ENCODE measurements around the gene DNM3. TPM values are rescaled to one million over a fixed set of nuclear protein-coding genes. Genes with fewer than 3 reads are reported as not detected.
"Not testable (repeated sequence)": the region's sequence is repeated elsewhere in the genome, so short reads cannot be mapped to it uniquely, and the experiment has no call there.

The DNM3 gene
- total and polyA plus RNA-seq, 7 donors: 0.60 to 13.3 (median 3.9) TPM

GRCh38 chr1:171798311-171798710, 43.0 kb upstream of the DNM3 start:
- H3K4me3 ChIP-seq: no peak overlapping the region
- no peaks in the 10 kb centered on the region for H3K27me3 ChIP-seq
- intact Hi-C loops (cut with DNase I): no loop called here
- H3K36me3 ChIP-seq: peaks cover 0 to 49% (median 19%) of the 10 kb centered on the region in 4 donors
- no peaks in the 10 kb centered on the region for H3K9me3 ChIP-seq
- H3K4me1 ChIP-seq: no peaks in the 10 kb centered on the region
- no peak overlapping the region for H3K27ac ChIP-seq
- DNase-seq: no peak
- WGBS, 2 donors: 93 to 95% methylated on average over 3 of the region's 3 CpGs
- TF ChIP-seq POLR2A (IDR thresholded peaks at IDR 0.05): no peak
- no peak for TF ChIP-seq EP300 (IDR thresholded peaks at IDR 0.05)
- no peak for TF ChIP-seq POLR2AphosphoS5 (IDR thresholded peaks at IDR 0.05)
- no peak for TF ChIP-seq CTCF (IDR thresholded peaks at IDR 0.05)

DNA sequence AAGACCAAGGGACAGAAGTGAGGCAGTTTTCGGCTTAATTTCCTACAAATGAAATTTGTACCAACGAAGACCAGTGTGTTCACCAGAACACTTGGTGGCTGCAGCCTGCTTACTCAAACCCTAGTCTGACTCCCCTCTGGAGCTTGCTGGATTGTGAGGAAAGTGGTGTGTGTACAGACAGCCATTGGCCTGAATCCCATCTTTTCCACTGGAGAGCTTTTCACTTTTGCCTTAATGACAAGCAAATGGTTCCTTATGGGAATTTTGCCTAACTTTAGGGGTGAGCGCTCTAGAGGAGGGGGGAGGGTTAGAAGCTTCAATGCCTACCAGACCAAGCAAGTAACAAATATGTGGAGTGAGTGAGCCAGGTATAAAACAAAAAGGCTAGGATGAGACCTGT, 42.5 kb upstream of the DNM3 start:
- DNase-seq: no peak
- peaks cover 0 to 45% (median 18%) of the 10 kb centered on the region in 4 donors for H3K36me3 ChIP-seq
- no peak for TF ChIP-seq POLR2A (IDR thresholded peaks at IDR 0.05)
- TF ChIP-seq CTCF (IDR thresholded peaks at IDR 0.05): no peak
- TF ChIP-seq EP300 (IDR thresholded peaks at IDR 0.05): no peak
- no peaks in the 10 kb centered on the region for H3K4me1 ChIP-seq
- 95 to 96% methylated on average over 3 of the region's 3 CpGs for WGBS, 2 donors
- no peaks in the 10 kb centered on the region for H3K9me3 ChIP-seq
- intact Hi-C loops (cut with DNase I): no loop called here
- H3K27ac ChIP-seq: no peak overlapping the region
- H3K27me3 ChIP-seq: no peaks in the 10 kb centered on the region
- no peak overlapping the region for H3K4me3 ChIP-seq

GRCh38 chr1:171799166-171799565, 42.1 kb upstream of the DNM3 start:
- TF ChIP-seq POLR2AphosphoS5 (IDR thresholded peaks at IDR 0.05): no peak
- no peak for TF ChIP-seq EP300 (IDR thresholded peaks at IDR 0.05)
- TF ChIP-seq POLR2A (IDR thresholded peaks at IDR 0.05): no peak
- TF ChIP-seq CTCF (IDR thresholded peaks at IDR 0.05): no peak
- Histone ChIP-seq H3K27me3 (no peaks in the 10 kb centered on the region), H3K9me3 (no peaks in the 10 kb centered on the region), H3K4me3 (no peak overlapping the region), H3K4me1 (no peaks in the 10 kb centered on the region), H3K27ac (no peak overlapping the region), H3K36me3 (peaks cover 0 to 41% (median 16%) of the 10 kb centered on the region in 4 donors)
- DNase-seq: no peak
- WGBS, 2 donors: 69 to 72% methylated on average over 4 of the region's 4 CpGs
- intact Hi-C loops (cut with DNase I): no loop called here

- not testable (repeated sequence) for H3K27me3 ChIP-seq, H3K27ac ChIP-seq, DNase-seq, H3K4me3 ChIP-seq, H3K4me1 ChIP-seq, H3K9me3 ChIP-seq
- WGBS, 2 donors: 96 to 98% methylated on average over 2 of the region's 2 CpGs
- peaks cover 0 to 36% (median 13%) of the 10 kb centered on the region in 4 donors for H3K36me3 ChIP-seq
- intact Hi-C loops (cut with DNase I): loop anchor here (2.0 to 5.0 kb wide), 2 partner anchors 43 to 185 kb away; partner anchors contain the start of gene DNM3
Measured at GRCh38 chr1:171799698-171800097, 41.6 kb upstream of the DNM3 start.

- no peaks in the 10 kb centered on the region for H3K4me1 ChIP-seq
- no peak overlapping the region for H3K27ac ChIP-seq
- no peaks in the 10 kb centered on the region for H3K9me3 ChIP-seq
- H3K4me3 ChIP-seq: no peak overlapping the region
- 82 to 93% methylated on average over 3 of the region's 3 CpGs for WGBS, 2 donors
- intact Hi-C loops (cut with DNase I): loop anchor here (2.0 to 5.0 kb wide), 2 partner anchors 42 to 184 kb away; partner anchors contain the start of gene DNM3
- DNase-seq: no peak
- H3K36me3 ChIP-seq: peaks cover 0 to 30% (median 10%) of the 10 kb centered on the region in 4 donors
- no peaks in the 10 kb centered on the region for H3K27me3 ChIP-seq
- TF ChIP-seq POLR2A (IDR thresholded peaks at IDR 0.05) (no peak), CTCF (IDR thresholded peaks at IDR 0.05) (no peak), EP300 (IDR thresholded peaks at IDR 0.05) (no peak), POLR2AphosphoS5 (IDR thresholded peaks at IDR 0.05) (no peak)
Measured at GRCh38 chr1:171800342-171800741, 41.0 kb upstream of the DNM3 start.
